D341Med (cell line): ENCODE data around the gene RFX3.
"Not testable (repeated sequence)": the region's sequence is repeated elsewhere in the genome, so short reads cannot be mapped to it uniquely, and the experiment has no call there.

ENCODE experiments used
- DNase-seq: peaks from one replicate; pipeline ENCODE4 v3.0.0; 2012; ENCODE audit warnings: low spot score

RFX3 gene

GRCh38 chr9:3346549-3346948 lies 179.3 kb downstream of the RFX3 start:
- no peak for DNase-seq

GRCh38 chr9:3343671-3344070 lies 182.1 kb downstream of the RFX3 start:
- no peak for DNase-seq

GRCh38 chr9:3342159-3342777 lies 183.5 kb downstream of the RFX3 start:
- no peak for DNase-seq

GRCh38 chr9:3337515-3338225 lies 188.1 kb downstream of the RFX3 start:
- DNase-seq: no peak

- no peak for DNase-seq
These were observed 188.8 kb downstream of the RFX3 start for GRCh38 chr9:3336951-3337350.

- DNase-seq: no peak
These were observed 193.0 kb downstream of the RFX3 start for GRCh38 chr9:3332802-3333201.

GRCh38 chr9:3331801-3332200 lies 194.0 kb downstream of the RFX3 start:
- peak; percentile 32 for DNase-seq

- no peak for DNase-seq
These were observed 194.9 kb downstream of the RFX3 start for GRCh38 chr9:3330792-3331420.

GRCh38 chr9:3329361-3329760 lies 196.4 kb downstream of the RFX3 start:
- DNase-seq: no peak

- DNase-seq: no peak
These were observed 202.1 kb downstream of the RFX3 start for GRCh38 chr9:3323714-3324113.

GRCh38 chr9:3321186-3321585 lies 204.6 kb downstream of the RFX3 start:
- DNase-seq: no peak

GRCh38 chr9:3312595-3312994 lies 213.2 kb downstream of the RFX3 start:
- DNase-seq: not testable (repeated sequence)

GRCh38 chr9:3308609-3309008 lies 217.2 kb downstream of the RFX3 start:
- DNase-seq: no peak

- not testable (repeated sequence) for DNase-seq
These were observed 221.4 kb downstream of the RFX3 start for GRCh38 chr9:3304388-3304787.

GRCh38 chr9:3299872-3300271 lies 225.9 kb downstream of the RFX3 start:
- no peak for DNase-seq

GRCh38 chr9:3296536-3296935 lies 229.3 kb downstream of the RFX3 start:
- DNase-seq: no peak

- DNase-seq: no peak
These were observed 233.5 kb downstream of the RFX3 start for GRCh38 chr9:3292311-3292710.

- DNase-seq: no peak
These were observed 235.5 kb downstream of the RFX3 start for GRCh38 chr9:3290231-3290840.

- DNase-seq: no peak
These were observed 237.1 kb downstream of the RFX3 start for GRCh38 chr9:3288686-3289085.

GRCh38 chr9:3285365-3286161 lies 240.2 kb downstream of the RFX3 start:
- no peak for DNase-seq

GRCh38 chr9:3282365-3282764 lies 243.4 kb downstream of the RFX3 start:
- no peak for DNase-seq

GRCh38 chr9:3281399-3281798 lies 244.4 kb downstream of the RFX3 start:
- no peak for DNase-seq
